Endothelial cell of umbilical vein (primary cell): ENCODE results near the gene CCR5. TPM values are rescaled to one million over a fixed set of nuclear protein-coding genes. Genes with fewer than 3 reads are reported as not detected.

ENCODE experiments used
- BruUV-seq: library from RNA; stranded (reverse); fragments of 400-500 nt; replicated peaks from 2 replicates; lab custom pipeline; 2021; lab: Mats Ljungman, UMichigan
- CTCF ChIA-PET: fragments of 300-600, 350-600 bp; sonication (Branson Sonifier 250); formaldehyde crosslinking; loops from one replicate; lab custom pipeline; 2021; ENCODE audit warnings: antibody characterized with exemption, inconsistent platforms; lab: Charles Lee
- POLR2A ChIA-PET: fragments of 300-600, 350-600 bp; sonication (Branson Sonifier 250); formaldehyde crosslinking; loops from one replicate; lab custom pipeline; 2021; ENCODE audit warnings: antibody characterized with exemption, inconsistent platforms; lab: Charles Lee
- DNase-seq: peaks from one replicate; pipeline ENCODE4 v3.0.0-alpha.2; 2011; ENCODE audit warnings: low read depth, low spot score
- FAIRE-seq: peaks from 2 replicates; lab custom pipeline; 2011; peaks lifted over from hg19 to GRCh38; lab: Jason Lieb, UNC
- H2AFZ ChIP-seq: 2 replicates; pipeline ENCODE4 v1.6.0; 2012; ENCODE audit warnings: low read depth, low read length, control low read depth, inconsistent platforms
- H3K27ac ChIP-seq: 2 replicates; pipeline ENCODE4 v1.5.1; 2011; ENCODE audit warnings: low read depth, mild to moderate bottlenecking, control low read depth, low read length, moderate library complexity; ENCODE audit not compliant: insufficient read depth
- H3K27me3 ChIP-seq, 2 experiments: 2 replicates each; pipeline versions ENCODE4 v1.6.0 to v1.6.1; 2011; ENCODE audit warnings: low read length in 2 of 2, mixed read lengths in 1 of 2; ENCODE audit not compliant: control insufficient read depth in 2 of 2, insufficient read depth in 2 of 2
- H3K36me3 ChIP-seq, 2 experiments: 2 replicates in 1 of 2; 3 replicates in 1 of 2; pipeline ENCODE4 v1.5.1; 2011; ENCODE audit warnings: low read length in 2 of 2, mild to moderate bottlenecking in 1 of 2, moderate library complexity in 1 of 2; ENCODE audit not compliant: control insufficient read depth in 2 of 2, insufficient read depth in 2 of 2; ENCODE audit errors: extremely low read depth in 1 of 2
- H3K4me1 ChIP-seq: 3 replicates; pipeline ENCODE4 v1.5.1; 2011; ENCODE audit warnings: mild to moderate bottlenecking, low read length; ENCODE audit not compliant: control insufficient read depth, insufficient read depth; ENCODE audit errors: extremely low read depth
- H3K4me2 ChIP-seq: 2 replicates; pipeline ENCODE4 v1.6.1; 2011; ENCODE audit warnings: low read length, control low read depth, mixed read lengths; ENCODE audit not compliant: insufficient read depth
- H3K4me3 ChIP-seq, 3 experiments: fragments of 200-600 bp in 1 of 3; sonication (generic), shearing (Covaris generic) in 1 of 3; replicated peaks in 1 of 3; 2 replicates each; pipeline ENCODE4 v1.5.1; 2011 to 2016; ENCODE audit warnings: control low read depth in 3 of 3, low read length in 3 of 3, mild to moderate bottlenecking in 2 of 3, inconsistent platforms in 1 of 3, low read depth in 1 of 3, moderate library complexity in 1 of 3; ENCODE audit not compliant: insufficient read depth in 1 of 3
- H3K79me2 ChIP-seq: 2 replicates; pipeline ENCODE4 v1.6.0; 2012; ENCODE audit warnings: low read length, inconsistent platforms; ENCODE audit not compliant: control insufficient read depth, insufficient read depth
- H3K9ac ChIP-seq: replicated peaks from 2 replicates; pipeline ENCODE3; 2011; ENCODE audit warnings: low read length, control low read depth; ENCODE audit not compliant: insufficient read depth; ENCODE audit errors: extremely low read depth
- H3K9me1 ChIP-seq: replicated peaks from 3 replicates; pipeline ENCODE4 v1.6.0; 2011; ENCODE audit warnings: mild to moderate bottlenecking, low read length; ENCODE audit not compliant: control insufficient read depth, insufficient read depth; ENCODE audit errors: extremely low read depth
- H3K9me3 ChIP-seq: replicated peaks from 2 replicates; pipeline ENCODE4 v1.5.1; 2012; ENCODE audit warnings: low read length, inconsistent platforms; ENCODE audit not compliant: control insufficient read depth, insufficient read depth
- H4K20me1 ChIP-seq: replicated peaks from 2 replicates; pipeline ENCODE3; 2011; ENCODE audit warnings: mild to moderate bottlenecking, low read length; ENCODE audit not compliant: control insufficient read depth, insufficient read depth; ENCODE audit errors: extremely low read depth
- EZH2 ChIP-seq: IDR thresholded peaks from 2 replicates; pipeline ENCODE4 v1.6.1; 2012; ENCODE audit warnings: borderline replicate concordance, low read depth, mild to moderate bottlenecking, moderate library complexity, low read length, inconsistent platforms; ENCODE audit not compliant: severe bottlenecking
- FOS ChIP-seq: IDR thresholded peaks from 2 replicates; pipeline ENCODE4 v1.6.1; 2011; ENCODE audit warnings: mild to moderate bottlenecking, low read length, moderate library complexity, borderline replicate concordance; ENCODE audit not compliant: insufficient read depth
- GATA2 ChIP-seq: IDR thresholded peaks from 2 replicates; pipeline ENCODE4 v1.7.0; 2011; ENCODE audit warnings: low read depth, mild to moderate bottlenecking, moderate library complexity, mixed read lengths, low read length; ENCODE audit not compliant: insufficient read length, insufficient read depth
- JUN ChIP-seq: IDR thresholded peaks from 2 replicates; pipeline ENCODE4 v1.6.1; 2011; ENCODE audit warnings: borderline replicate concordance, low read depth; ENCODE audit not compliant: insufficient read length, insufficient read depth
- MYC ChIP-seq: IDR thresholded peaks from one replicate; pipeline ENCODE4 v1.6.1; 2011; ENCODE audit warnings: mild to moderate bottlenecking, low read depth, low read length
- POLR2A ChIP-seq: IDR thresholded peaks from 2 replicates; pipeline ENCODE4 v1.6.1; 2012; ENCODE audit warnings: low read depth, mild to moderate bottlenecking, control low read depth, low read length
- POLR2AphosphoS5 ChIP-seq: IDR thresholded peaks from 2 replicates; pipeline ENCODE4 v1.6.1; 2012; ENCODE audit warnings: low read depth, mild to moderate bottlenecking, control low read depth, low read length, moderate library complexity; ENCODE audit not compliant: insufficient read depth
- dilution Hi-C: fragments of 300-500 bp; cut with MboI; formaldehyde crosslinking; loops from one replicate; pipeline ENCODE4 v1.15.0; 2019; ENCODE audit warnings: low sequenced_read_pairs; ENCODE audit not compliant: extremely low pct_ligation_motif_present
- intact Hi-C: fragments of 100-400 bp; cut with micrococcal nuclease; formaldehyde crosslinking; loops from one replicate; pipeline ENCODE4 v1.10.0; 2022
- polyA plus RNA-seq, 4 experiments: library from polyadenylated mRNA; depleted of rRNA in 3 of 4; stranded (reverse) in 3 of 4; unstranded in 1 of 4; fragments of >200 nt; gene quantifications; 2 replicates each; pipeline versions ENCODE4 v1.2.1 to v1.2.3, GENCODE V29; 2011 to 2012; ENCODE audit warnings: missing spikeins in 1 of 4
- total RNA-seq: library from RNA; stranded (reverse); gene quantifications from 2 replicates; pipeline ENCODE4 v1.2.3, GENCODE V29; 2021
- TF ChIP-seq, protein P1 (sequence below): IDR thresholded peaks from 2 replicates; pipeline ENCODE4 v1.6.1; 2011; ENCODE audit not compliant: insufficient read depth, insufficient read length
- TF ChIP-seq, protein P2 (sequence below), 2 donors: IDR thresholded peaks; 1 replicate in 1 of 2; 2 replicates in 1 of 2; pipeline ENCODE4 v1.5.1; 2011; ENCODE audit warnings: low read length in 2 of 2, mild to moderate bottlenecking in 2 of 2, moderate library complexity in 2 of 2, control low read depth in 1 of 2, inconsistent platforms in 1 of 2, low read depth in 1 of 2; ENCODE audit not compliant: insufficient read depth in 1 of 2; ENCODE audit errors: extremely low read depth in 1 of 2

The CCR5 gene
- total and polyA plus RNA-seq, 2 donors (not counting 3 experiments of a cell fraction or from before 2014, with no cell fraction given) = not detected

- Histone ChIP-seq H2AFZ (no peak overlapping the region), H3K27me3 (peaks cover 7 to 12% of the 10 kb centered on the region in 2 experiments), H4K20me1 (no peaks in the 10 kb centered on the region), H3K4me2 (no peak overlapping the region), H3K9ac (no peak overlapping the region), H3K4me1 (no peaks in the 10 kb centered on the region), H3K9me1 (no peaks in the 10 kb centered on the region), H3K79me2 (no peaks in the 10 kb centered on the region), H3K36me3 (no peaks in the 10 kb centered on the region), H3K27ac (no peak overlapping the region), H3K4me3 (no peak overlapping the region), H3K9me3 (no peaks in the 10 kb centered on the region)
- POLR2A ChIA-PET = no interaction called here
- CTCF ChIA-PET = no interaction called here
- DNase-seq (no peak), FAIRE-seq (no peak)
- no TSS peak for BruUV-seq
- TF ChIP-seq, protein P1, sequence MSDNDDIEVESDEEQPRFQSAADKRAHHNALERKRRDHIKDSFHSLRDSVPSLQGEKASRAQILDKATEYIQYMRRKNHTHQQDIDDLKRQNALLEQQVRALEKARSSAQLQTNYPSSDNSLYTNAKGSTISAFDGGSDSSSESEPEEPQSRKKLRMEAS = no peak
- dilution Hi-C loops (no loop called here), intact Hi-C loops (no loop called here)
Measured at GRCh38 chr3:46356276-46356675, 14.5 kb upstream of the CCR5 start.

- TF ChIP-seq, protein P1 = no peak
- TF ChIP-seq, protein P2, sequence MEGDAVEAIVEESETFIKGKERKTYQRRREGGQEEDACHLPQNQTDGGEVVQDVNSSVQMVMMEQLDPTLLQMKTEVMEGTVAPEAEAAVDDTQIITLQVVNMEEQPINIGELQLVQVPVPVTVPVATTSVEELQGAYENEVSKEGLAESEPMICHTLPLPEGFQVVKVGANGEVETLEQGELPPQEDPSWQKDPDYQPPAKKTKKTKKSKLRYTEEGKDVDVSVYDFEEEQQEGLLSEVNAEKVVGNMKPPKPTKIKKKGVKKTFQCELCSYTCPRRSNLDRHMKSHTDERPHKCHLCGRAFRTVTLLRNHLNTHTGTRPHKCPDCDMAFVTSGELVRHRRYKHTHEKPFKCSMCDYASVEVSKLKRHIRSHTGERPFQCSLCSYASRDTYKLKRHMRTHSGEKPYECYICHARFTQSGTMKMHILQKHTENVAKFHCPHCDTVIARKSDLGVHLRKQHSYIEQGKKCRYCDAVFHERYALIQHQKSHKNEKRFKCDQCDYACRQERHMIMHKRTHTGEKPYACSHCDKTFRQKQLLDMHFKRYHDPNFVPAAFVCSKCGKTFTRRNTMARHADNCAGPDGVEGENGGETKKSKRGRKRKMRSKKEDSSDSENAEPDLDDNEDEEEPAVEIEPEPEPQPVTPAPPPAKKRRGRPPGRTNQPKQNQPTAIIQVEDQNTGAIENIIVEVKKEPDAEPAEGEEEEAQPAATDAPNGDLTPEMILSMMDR (IDR thresholded peaks at IDR 0.05; ENCODE audit: extremely low read depth in 1 of 2, insufficient read depth in 1 of 2, low read depth in 1 of 2, low read length in 2 of 2) = no peak
- TF ChIP-seq POLR2A = no peak
- TF ChIP-seq EZH2 = no peak
- TF ChIP-seq POLR2AphosphoS5 = no peak
- no peak for TF ChIP-seq JUN
- TF ChIP-seq FOS = no peak
- no peak for TF ChIP-seq MYC
- no peak for TF ChIP-seq GATA2
- intact Hi-C loops = no loop called here
- H3K4me3 ChIP-seq = no peak overlapping the region
- DNase-seq (no peak), FAIRE-seq (no peak)
- H3K9ac ChIP-seq = no peak overlapping the region
- no TSS peak for BruUV-seq
- no peaks in the 10 kb centered on the region for H3K79me2 ChIP-seq
- no peaks in the 10 kb centered on the region for H3K9me1 ChIP-seq
- no peak overlapping the region for H3K4me2 ChIP-seq
- peaks cover 7 to 12% of the 10 kb centered on the region in 2 experiments for H3K27me3 ChIP-seq
- ChIA-PET CTCF (interaction anchor here (0.6 kb wide), 1 partner anchor 100 kb away, joined by 3 read pairs; no protein-coding TSS in a partner anchor), POLR2A (no interaction called here)
- H3K4me1 ChIP-seq = no peaks in the 10 kb centered on the region
- H3K36me3 ChIP-seq = no peaks in the 10 kb centered on the region
- H3K9me3 ChIP-seq = no peaks in the 10 kb centered on the region
- dilution Hi-C loops = no loop called here
- no peaks in the 10 kb centered on the region for H4K20me1 ChIP-seq
- no peak overlapping the region for H3K27ac ChIP-seq
- H2AFZ ChIP-seq = no peak overlapping the region
Measured at GRCh38 chr3:46356909-46357308, 13.8 kb upstream of the CCR5 start.
